Gastroesophageal sphincter (tissue), 2 donors: ENCODE results near the gene ITIH1.

Experiments
- EP300 ChIP-seq: sonication (generic); formaldehyde crosslinking; IDR thresholded peaks from one replicate; pipeline ENCODE4 v1.6.1; 2017; ENCODE audit warnings: antibody characterized with exemption, mild to moderate bottlenecking
- POLR2A ChIP-seq, 2 donors: fragments of 450-650 bp; IDR thresholded peaks; one replicate each; pipeline ENCODE4 v1.6.1; 2017; ENCODE audit warnings: antibody characterized with exemption in 2 of 2, mild to moderate bottlenecking in 2 of 2, moderate library complexity in 1 of 2

- TF ChIP-seq EP300 = no peak
- TF ChIP-seq POLR2A (IDR thresholded peaks at IDR 0.05) = no peak
Observed at GRCh38 chr3:52831500-52832301, 54.3 kb downstream of the ITIH1 start.
